ENCODE data around the gene MAP3K14. TPM values are rescaled to one million over a fixed set of nuclear protein-coding genes. Genes with fewer than 3 reads are reported as not detected.

The MAP3K14 gene
- polyA plus RNA-seq, 1 experiment = 4.9 TPM

DNA sequence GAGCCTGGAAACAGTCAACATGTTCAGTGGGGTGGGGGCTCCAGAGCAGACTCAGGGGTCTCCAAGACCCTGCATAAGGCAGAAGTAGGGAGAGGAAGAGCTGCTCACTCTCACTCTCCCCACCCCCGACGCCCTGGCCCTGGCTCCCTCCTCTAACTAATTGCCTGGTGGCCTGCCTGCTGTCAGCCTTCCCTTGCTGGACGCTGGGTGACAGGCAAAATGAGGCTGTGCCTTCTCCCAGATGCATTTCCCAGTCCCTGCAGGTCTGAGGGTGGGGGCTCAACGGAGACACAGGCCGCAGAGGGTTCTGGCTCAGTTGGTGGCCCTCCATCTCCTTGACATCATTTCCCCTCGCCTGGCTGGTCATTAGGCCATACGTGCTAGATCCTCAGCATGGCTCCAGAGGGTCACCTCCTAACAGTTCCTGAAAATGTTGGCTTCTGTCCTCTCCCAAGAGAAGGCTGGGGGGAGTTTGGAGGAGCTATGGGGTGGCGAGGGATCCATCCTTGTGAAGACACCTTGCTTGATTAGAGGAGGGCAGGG is 93.8 kb downstream of the MAP3K14 start:
- DNase-seq (ENCODE audit: low read depth, low spot score) = no peak
- TF ChIP-seq, protein P1, sequence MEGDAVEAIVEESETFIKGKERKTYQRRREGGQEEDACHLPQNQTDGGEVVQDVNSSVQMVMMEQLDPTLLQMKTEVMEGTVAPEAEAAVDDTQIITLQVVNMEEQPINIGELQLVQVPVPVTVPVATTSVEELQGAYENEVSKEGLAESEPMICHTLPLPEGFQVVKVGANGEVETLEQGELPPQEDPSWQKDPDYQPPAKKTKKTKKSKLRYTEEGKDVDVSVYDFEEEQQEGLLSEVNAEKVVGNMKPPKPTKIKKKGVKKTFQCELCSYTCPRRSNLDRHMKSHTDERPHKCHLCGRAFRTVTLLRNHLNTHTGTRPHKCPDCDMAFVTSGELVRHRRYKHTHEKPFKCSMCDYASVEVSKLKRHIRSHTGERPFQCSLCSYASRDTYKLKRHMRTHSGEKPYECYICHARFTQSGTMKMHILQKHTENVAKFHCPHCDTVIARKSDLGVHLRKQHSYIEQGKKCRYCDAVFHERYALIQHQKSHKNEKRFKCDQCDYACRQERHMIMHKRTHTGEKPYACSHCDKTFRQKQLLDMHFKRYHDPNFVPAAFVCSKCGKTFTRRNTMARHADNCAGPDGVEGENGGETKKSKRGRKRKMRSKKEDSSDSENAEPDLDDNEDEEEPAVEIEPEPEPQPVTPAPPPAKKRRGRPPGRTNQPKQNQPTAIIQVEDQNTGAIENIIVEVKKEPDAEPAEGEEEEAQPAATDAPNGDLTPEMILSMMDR (IDR thresholded peaks at IDR 0.05; ENCODE audit: low read depth, low read length) = no peak
- Histone ChIP-seq H3K27ac (ENCODE audit: low read depth, low read length) (no peak overlapping the region), H3K4me3 (ENCODE audit: low read depth, low read length) (0 out of 2 replicates have a peak overlapping the region, but pooled peaks have one; percentile 2), H3K9me3 (ENCODE audit: control insufficient read depth, insufficient read depth, low read length) (no peaks in the 10 kb centered on the region; the same call in 1 of the 2 replicates), H3K27me3 (ENCODE audit: control insufficient read depth, insufficient read depth, low read length) (peaks cover 24% of the 10 kb centered on the region)
- CTCF ChIA-PET = interaction anchor here (0.9 to 1.0 kb wide), 2 partner anchors 94 to 172 kb away, joined by 3 read pairs; partner anchors contain the start of gene MAP3K14
- POLR2A ChIA-PET = interaction anchor here (0.6 to 0.8 kb wide), 2 partner anchors 40 to 75 kb away, joined by 3 to 4 read pairs; partner anchors contain the start of gene HEXIM1

DNA sequence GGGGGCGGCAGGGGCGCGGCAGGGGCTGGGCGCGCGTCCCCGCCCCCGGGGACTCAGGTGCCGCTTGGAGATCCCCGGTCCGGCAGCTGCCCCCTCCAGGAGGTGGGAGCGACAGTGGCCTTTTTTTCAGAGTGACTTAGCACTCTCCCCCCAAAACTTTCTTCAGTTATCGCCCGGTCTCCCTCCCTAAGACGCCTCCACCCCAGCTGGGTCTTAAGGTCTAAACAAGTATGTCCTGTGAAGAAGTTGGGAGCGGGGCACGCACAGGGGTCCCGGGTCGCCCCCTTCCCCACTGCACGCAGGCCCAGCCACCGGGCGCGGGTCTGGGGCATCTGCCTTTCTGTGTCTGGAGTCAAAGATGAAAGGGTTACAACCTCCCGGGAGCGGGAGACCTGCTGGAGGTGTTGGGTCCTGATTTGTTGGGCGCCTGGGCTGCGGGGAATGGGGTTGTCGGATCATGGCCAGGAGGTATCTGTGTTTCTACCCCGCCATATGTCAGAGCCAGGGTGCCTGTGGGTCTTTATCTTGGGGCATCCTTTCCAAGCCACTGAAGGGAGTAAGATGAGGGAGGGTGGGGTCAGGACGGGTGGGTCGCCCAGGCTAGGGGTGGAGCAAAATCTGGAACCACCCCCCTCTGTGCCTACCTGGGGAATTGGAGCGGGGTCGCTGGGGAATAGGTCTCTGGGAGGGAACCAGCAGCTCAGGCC is 94.4 kb downstream of the MAP3K14 start:
- TF ChIP-seq, protein P1 (IDR thresholded peaks at IDR 0.05; ENCODE audit: low read depth, low read length) = no peak
- Histone ChIP-seq H3K27me3 (ENCODE audit: control insufficient read depth, insufficient read depth, low read length) (peaks cover 24% of the 10 kb centered on the region), H3K27ac (ENCODE audit: low read depth, low read length) (no peak overlapping the region), H3K9me3 (ENCODE audit: control insufficient read depth, insufficient read depth, low read length) (no peaks in the 10 kb centered on the region; the same call in 1 of the 2 replicates), H3K4me3 (ENCODE audit: low read depth, low read length) (peak overlapping the region; percentile 59)
- ChIA-PET CTCF (interaction anchor here (0.6 to 1.0 kb wide), 3 partner anchors 73 to 172 kb away, joined by 3 read pairs; partner anchors contain the start of gene MAP3K14), POLR2A (interaction anchor here (0.6 to 0.8 kb wide), 2 partner anchors 30 to 74 kb away, joined by 3 to 4 read pairs; partner anchors contain the start of gene HEXIM1)
- no peak for DNase-seq (ENCODE audit: low read depth, low spot score)

DNA sequence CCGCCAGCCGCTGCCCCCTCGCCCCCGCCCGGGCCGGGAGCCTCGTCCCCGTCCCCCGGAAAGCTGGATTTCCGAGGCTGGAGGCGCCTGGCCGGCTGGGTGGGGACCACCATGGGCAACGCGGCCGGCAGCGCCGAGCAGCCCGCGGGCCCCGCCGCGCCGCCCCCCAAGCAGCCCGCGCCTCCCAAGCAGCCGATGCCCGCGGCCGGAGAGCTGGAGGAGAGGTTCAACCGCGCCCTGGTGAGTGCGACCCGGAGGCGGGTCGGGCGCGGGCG is 94.9 kb downstream of the MAP3K14 start:
- peaks cover 24% of the 10 kb centered on the region for H3K27me3 ChIP-seq (ENCODE audit: control insufficient read depth, insufficient read depth, low read length)
- CTCF ChIA-PET = interaction anchor here (0.6 kb wide), 1 partner anchor 73 kb away, joined by 3 read pairs; no protein-coding TSS in a partner anchor
- TF ChIP-seq, protein P1 (IDR thresholded peaks at IDR 0.05; ENCODE audit: low read depth, low read length) = no peak
- H3K4me3 ChIP-seq (ENCODE audit: low read depth, low read length) = peak overlapping the region; percentile 59
- H3K9me3 ChIP-seq (ENCODE audit: control insufficient read depth, insufficient read depth, low read length) = no peaks in the 10 kb centered on the region; the same call in 1 of the 2 replicates
- DNase-seq (ENCODE audit: low read depth, low spot score) = no peak
- POLR2A ChIA-PET = interaction anchor here (0.6 kb wide), 1 partner anchor 29 kb away, joined by 3 read pairs; no protein-coding TSS in a partner anchor
- H3K27ac ChIP-seq (ENCODE audit: low read depth, low read length) = no peak overlapping the region

DNA sequence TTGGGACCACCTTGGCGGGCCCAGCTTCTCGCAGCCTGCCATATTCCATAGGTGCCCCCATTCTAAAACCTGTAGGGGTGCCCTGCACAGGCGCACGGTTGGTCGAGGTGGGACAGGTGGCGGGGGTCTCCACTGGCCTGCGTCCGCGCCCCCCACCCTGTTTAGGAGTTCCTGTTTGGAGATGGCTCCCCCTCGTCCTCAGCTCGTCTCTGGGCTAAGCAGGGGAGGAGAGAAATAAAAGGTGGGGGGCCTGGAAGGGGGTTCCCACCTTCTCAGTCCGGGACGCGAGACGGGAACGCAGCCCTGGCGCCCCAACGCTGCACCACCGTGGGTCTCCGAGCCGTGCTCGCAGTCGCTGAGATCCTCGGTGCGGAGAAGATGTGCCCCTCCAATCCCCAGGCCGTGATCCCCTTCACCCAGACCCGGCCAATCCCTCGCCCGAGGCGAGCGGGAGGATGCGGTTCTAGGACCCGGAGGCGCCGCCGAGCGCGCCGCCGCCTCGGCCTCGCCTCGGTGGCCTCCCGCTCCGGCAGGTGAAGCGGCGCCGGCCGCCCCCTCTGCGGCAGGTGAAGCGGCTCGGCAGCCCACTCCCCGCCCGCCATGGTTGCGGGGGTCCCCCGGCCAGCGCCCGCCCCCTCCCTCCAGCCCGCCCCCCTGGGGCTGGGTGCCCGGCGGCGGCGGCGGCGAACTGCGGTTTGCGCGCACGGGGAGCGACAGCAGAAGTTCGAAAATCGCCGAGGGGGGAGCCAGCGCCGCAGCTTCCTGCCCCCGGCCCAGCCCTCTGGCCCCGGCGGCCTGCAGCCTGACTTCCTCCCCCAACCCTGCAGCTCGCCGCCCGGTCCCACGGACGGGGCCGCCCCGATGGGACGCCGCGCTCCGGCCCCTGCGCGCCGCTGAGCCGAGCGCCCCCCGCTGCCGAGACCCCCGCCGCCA is 95.5 kb downstream of the MAP3K14 start, which contains the start of gene FMNL1:
Gene FMNL1, plus strand, starts transcription at position 805 of the 933 bp plus-strand sequence. CDS start 240 bp downstream, outside the sequence.
- H3K4me3 ChIP-seq (ENCODE audit: low read depth, low read length) = peak within 1 kb of the TSS; percentile 59
- H3K27me3 ChIP-seq (ENCODE audit: control insufficient read depth, insufficient read depth, low read length) = peaks cover 24% of the 10 kb centered on the region
- ChIA-PET CTCF (interaction anchor here (0.6 to 5.1 kb wide), 6 partner anchors 14 to 206 kb away, joined by 3 to 48 read pairs (median 21); partner anchors contain the start of gene ACBD4), POLR2A (interaction anchor here (0.6 kb wide), 1 partner anchor 28 kb away, joined by 3 read pairs; no protein-coding TSS in a partner anchor)
- no peak within 1 kb of the TSS for H3K27ac ChIP-seq (ENCODE audit: low read depth, low read length)
- no peaks in the 10 kb centered on the region; the same call in 1 of the 2 replicates for H3K9me3 ChIP-seq (ENCODE audit: control insufficient read depth, insufficient read depth, low read length)
- TF ChIP-seq, protein P1 (IDR thresholded peaks at IDR 0.05; ENCODE audit: low read depth, low read length) = no peak
- DNase-seq (ENCODE audit: low read depth, low spot score) = no peak

All from AG04450 (cell line).